GM23338 (cell line): ENCODE data around the gene ZBTB18. TPM values are rescaled to one million over a fixed set of nuclear protein-coding genes. Genes with fewer than 3 reads are reported as not detected.

Experiments
- ATAC-seq: fragments of 200-7000 bp; cut with Tn5 transposase; 3 replicates; pipeline ENCODE4 v1.9.1; 2020
- DNase-seq: peaks from one replicate; pipeline ENCODE4 v3.0.0-alpha.2; 2015; ENCODE audit warnings: low spot score
- H2AFZ ChIP-seq: fragments of 200-600 bp; sonication (generic); 2 replicates; pipeline ENCODE4 v1.8.0; 2016; ENCODE audit warnings: antibody characterized with exemption, mild to moderate bottlenecking, moderate library complexity
- H3F3A ChIP-seq: fragments of 200-600 bp; sonication (generic); replicated peaks from 2 replicates; pipeline ENCODE4 v1.8.0; 2017; ENCODE audit warnings: antibody characterized with exemption, mixed run types, low read depth
- H3K27ac ChIP-seq: fragments of 200-600 bp; sonication (generic); 2 replicates; pipeline ENCODE4 v1.6.1; 2016; ENCODE audit warnings: low read depth
- H3K27me3 ChIP-seq: fragments of 200-600 bp; sonication (generic); 2 replicates; pipeline ENCODE4 v1.8.0; 2016; ENCODE audit warnings: mild to moderate bottlenecking, mixed run types, moderate library complexity; ENCODE audit not compliant: insufficient read depth
- H3K36me3 ChIP-seq: fragments of 200-600 bp; sonication (generic); 2 replicates; pipeline ENCODE4 v1.8.0; 2016; ENCODE audit warnings: mild to moderate bottlenecking; ENCODE audit not compliant: insufficient read depth
- H3K4me1 ChIP-seq: fragments of 200-600 bp; sonication (generic); 2 replicates; pipeline ENCODE4 v1.8.0; 2016; ENCODE audit warnings: mild to moderate bottlenecking, moderate library complexity; ENCODE audit not compliant: insufficient read depth
- H3K4me2 ChIP-seq: fragments of 200-600 bp; sonication (generic); 2 replicates; pipeline ENCODE4 v1.7.1; 2017; ENCODE audit warnings: mixed run types
- H3K4me3 ChIP-seq: fragments of 200-600 bp; sonication (generic); 2 replicates; pipeline ENCODE4 v1.6.1; 2016; ENCODE audit warnings: mixed run types
- H3K79me2 ChIP-seq: fragments of 200-600 bp; sonication (generic); replicated peaks from 2 replicates; pipeline ENCODE4 v1.8.0; 2017; ENCODE audit warnings: mild to moderate bottlenecking; ENCODE audit not compliant: insufficient read depth
- H3K9me2 ChIP-seq: fragments of 200-600 bp; sonication (generic); 2 replicates; pipeline ENCODE4 v1.8.0; 2017; ENCODE audit not compliant: insufficient read depth
- H4K20me1 ChIP-seq: fragments of 200-600 bp; sonication (generic); replicated peaks from 2 replicates; pipeline ENCODE4 v1.8.0; 2017; ENCODE audit warnings: mild to moderate bottlenecking; ENCODE audit not compliant: insufficient read depth
- H3K27ac Mint-ChIP-seq: 2 replicates; pipeline ENCODE4 v1.8.0; 2020; ENCODE audit warnings: inconsistent platforms, mild to moderate bottlenecking, moderate library complexity, mixed read lengths
- H3K27me3 Mint-ChIP-seq: 3 replicates; pipeline ENCODE4 v1.8.0; 2022; ENCODE audit warnings: low read depth, mild to moderate bottlenecking, moderate library complexity, mixed read lengths, inconsistent platforms; ENCODE audit not compliant: insufficient read depth, poor library complexity
- H3K36me3 Mint-ChIP-seq: 3 replicates; pipeline ENCODE4 v1.8.0; 2021; ENCODE audit warnings: low read depth, mild to moderate bottlenecking, inconsistent platforms, moderate library complexity, mixed read lengths
- H3K4me1 Mint-ChIP-seq: 3 replicates; pipeline ENCODE4 v1.8.0; 2020; ENCODE audit warnings: mild to moderate bottlenecking, inconsistent platforms, mixed read lengths
- H3K4me3 Mint-ChIP-seq: 3 replicates; pipeline ENCODE4 v1.8.0; 2021; ENCODE audit warnings: moderate library complexity, mild to moderate bottlenecking, inconsistent platforms, mixed read lengths
- H3K9me3 Mint-ChIP-seq: 3 replicates; pipeline ENCODE4 v1.8.0; 2020; ENCODE audit warnings: moderate library complexity, mild to moderate bottlenecking, inconsistent platforms, mixed read lengths
- CREB1 ChIP-seq: fragments of 250-450 bp; sonication (Bioruptor Pico); IDR thresholded peaks from 2 replicates; pipeline ENCODE4 v1.5.0; 2020; ENCODE audit warnings: low read depth, mild to moderate bottlenecking, moderate library complexity
- EZH2 ChIP-seq: fragments of 200-600 bp; sonication (generic); IDR thresholded peaks from one replicate; pipeline ENCODE4 v1.8.0; 2017; ENCODE audit warnings: antibody characterized with exemption, mild to moderate bottlenecking, low read depth; ENCODE audit not compliant: unreplicated experiment
- JUNB ChIP-seq: IDR thresholded peaks from one replicate; pipeline ENCODE4 v1.6.1; 2016; ENCODE audit warnings: antibody characterized with exemption; ENCODE audit not compliant: unreplicated experiment
- NANOG ChIP-seq: IDR thresholded peaks from 2 replicates; pipeline ENCODE4 v1.6.1; 2016; ENCODE audit warnings: antibody characterized with exemption, borderline replicate concordance
- POLR2AphosphoS5 ChIP-seq: IDR thresholded peaks from 2 replicates; pipeline ENCODE4 v1.6.1; 2016; ENCODE audit warnings: antibody characterized with exemption, low read depth
- REST ChIP-seq: IDR thresholded peaks from one replicate; pipeline ENCODE4 v1.6.1; 2018; ENCODE audit warnings: antibody characterized with exemption; ENCODE audit not compliant: unreplicated experiment
- STAT1 ChIP-seq: IDR thresholded peaks from one replicate; pipeline ENCODE4 v1.6.1; 2016; ENCODE audit warnings: antibody characterized with exemption; ENCODE audit not compliant: unreplicated experiment
- ZNF114 ChIP-seq: fragments of 250-450 bp; sonication (Bioruptor Pico); IDR thresholded peaks from 2 replicates; pipeline ENCODE4 v1.5.0; 2020; ENCODE audit warnings: mild to moderate bottlenecking, moderate library complexity
- ZNF331 ChIP-seq: fragments of 250-450 bp; sonication (Bioruptor Pico); IDR thresholded peaks from 2 replicates; pipeline ENCODE4 v1.5.0; 2020; ENCODE audit warnings: low read depth, mild to moderate bottlenecking, moderate library complexity
- polyA plus RNA-seq: library from polyadenylated mRNA; unstranded; fragments of >200 nt; fragmentation: Nextera tagmentation; extraction: Ambion mirVana; gene quantifications from 2 replicates; pipeline ENCODE4 v1.2.1, GENCODE V29; 2016
- total RNA-seq: library from RNA; depleted of rRNA; stranded (reverse); fragments of >200 nt; shearing (Covaris generic); gene quantifications from 2 replicates; pipeline ENCODE4 v1.2.3, GENCODE V29; 2014

Gene ZBTB18
- total and polyA plus RNA-seq, 2 experiments from 2014 or later: 5.5 to 12.2 TPM

- ATAC-seq (peak; percentile 91), DNase-seq (peak; percentile 98)
- Histone ChIP-seq H3K4me2 (no peak overlapping the region), H3F3A (peaks cover 4% of the 10 kb centered on the region; the same call in 1 of the 2 replicates), H3K4me1 (peaks cover 43% of the 10 kb centered on the region), H3K27me3 (peaks cover 13% of the 10 kb centered on the region), H4K20me1 (peaks cover 18% of the 10 kb centered on the region; the same call in 1 of the 2 replicates), H2AFZ (no peak overlapping the region), H3K79me2 (peaks cover 41% of the 10 kb centered on the region), H3K27ac (no peak overlapping the region), H3K4me3 (peak overlapping the region; percentile 90; the same call in 1 of the 2 replicates), H3K36me3 (no peaks in the 10 kb centered on the region), H3K9me2 (no peaks in the 10 kb centered on the region)
- Mint-ChIP-seq H3K9me3 (no peaks in the 10 kb centered on the region), H3K4me3 (peak overlapping the region; percentile 93; the same call in 2 of the 3 replicates), H3K36me3 (peaks cover 2% of the 10 kb centered on the region; the same call in 1 of the 3 replicates), H3K27me3 (peaks cover 13% of the 10 kb centered on the region), H3K27ac (no peak overlapping the region), H3K4me1 (peaks cover 13% of the 10 kb centered on the region)
- no peak for TF ChIP-seq EZH2
- TF ChIP-seq NANOG: no peak
- no peak for TF ChIP-seq JUNB
- TF ChIP-seq ZNF331 (CRISPR knock-in tag): no peak
- TF ChIP-seq POLR2AphosphoS5: peak; percentile 1; the same call in 1 of the 2 replicates
- peak; percentile 54 for TF ChIP-seq CREB1 (CRISPR knock-in tag)
- no peak for TF ChIP-seq STAT1
- no peak for TF ChIP-seq REST
- TF ChIP-seq ZNF114 (CRISPR knock-in tag): no peak
Observed at GRCh38 chr1:244048256-244049161, 2.6 kb upstream of the ZBTB18 start.
